Skeletal muscle satellite cell (primary cell): ENCODE measurements around the gene CELF4.
A peak's percentile ranks its signal among the peaks of the same experiment; 100 is the strongest.

ENCODE experiments used
- H3K27me3 ChIP-seq: 2 replicates; pipeline ENCODE4 v1.7.0; 2013; ENCODE audit warnings: low read length; ENCODE audit not compliant: control insufficient read depth, insufficient read depth
- H3K36me3 ChIP-seq: 2 replicates; pipeline ENCODE4 v1.7.0; 2013; ENCODE audit warnings: mild to moderate bottlenecking, control low read depth, low read length; ENCODE audit not compliant: insufficient read depth
- H3K4me1 ChIP-seq: 2 replicates; pipeline ENCODE4 v1.7.0; 2013; ENCODE audit warnings: low read length; ENCODE audit not compliant: control insufficient read depth, insufficient read depth
- H3K4me2 ChIP-seq: 2 replicates; pipeline ENCODE4 v1.7.0; 2013; ENCODE audit warnings: mild to moderate bottlenecking, low read length
- H3K4me3 ChIP-seq: 2 replicates; pipeline ENCODE4 v1.7.0; 2013; ENCODE audit warnings: low read length
- H3K9ac ChIP-seq: 2 replicates; pipeline ENCODE4 v1.7.0; 2013; ENCODE audit warnings: mild to moderate bottlenecking, low read depth, low read length, moderate library complexity
- H3K9me3 ChIP-seq: replicated peaks from 2 replicates; pipeline ENCODE4 v1.7.0; 2013; ENCODE audit warnings: mild to moderate bottlenecking, control low read depth, low read length

CELF4 gene

DNA sequence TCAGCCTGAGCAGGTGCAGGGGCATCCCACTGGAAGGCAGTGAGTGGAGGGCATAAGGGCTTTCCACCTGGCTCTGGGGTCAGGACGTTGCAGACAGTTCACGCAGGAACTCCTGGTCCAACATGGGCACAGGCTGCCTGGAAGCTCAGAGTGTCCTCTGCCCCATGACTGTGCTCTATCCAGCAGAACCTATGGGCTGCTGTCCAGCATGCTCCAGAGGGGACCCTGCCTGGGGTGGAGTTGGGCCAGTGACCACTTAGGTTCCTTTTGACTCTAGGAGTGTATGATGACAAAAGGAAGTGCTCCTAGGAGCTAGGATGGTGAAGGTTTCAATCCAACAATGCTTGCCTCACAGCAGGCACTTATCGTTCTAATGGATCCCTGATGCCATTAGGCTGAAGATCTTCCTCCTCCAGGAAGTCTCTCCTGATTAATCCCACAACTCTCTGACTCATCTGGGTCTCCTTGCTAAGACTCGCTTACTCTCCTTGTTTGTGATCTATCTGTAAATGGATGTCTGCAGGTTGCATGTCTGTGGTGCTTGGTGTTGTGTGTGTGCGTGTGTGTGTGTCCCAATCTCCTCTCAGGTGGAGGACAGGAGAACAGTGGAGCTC, 224.0 kb downstream of the CELF4 start:
- Histone ChIP-seq H3K4me2 (no peak overlapping the region), H3K4me3 (no peak overlapping the region), H3K27me3 (peaks cover 36% of the 10 kb centered on the region), H3K9ac (no peak overlapping the region), H3K4me1 (no peaks in the 10 kb centered on the region), H3K36me3 (no peaks in the 10 kb centered on the region), H3K9me3 (no peaks in the 10 kb centered on the region)

DNA sequence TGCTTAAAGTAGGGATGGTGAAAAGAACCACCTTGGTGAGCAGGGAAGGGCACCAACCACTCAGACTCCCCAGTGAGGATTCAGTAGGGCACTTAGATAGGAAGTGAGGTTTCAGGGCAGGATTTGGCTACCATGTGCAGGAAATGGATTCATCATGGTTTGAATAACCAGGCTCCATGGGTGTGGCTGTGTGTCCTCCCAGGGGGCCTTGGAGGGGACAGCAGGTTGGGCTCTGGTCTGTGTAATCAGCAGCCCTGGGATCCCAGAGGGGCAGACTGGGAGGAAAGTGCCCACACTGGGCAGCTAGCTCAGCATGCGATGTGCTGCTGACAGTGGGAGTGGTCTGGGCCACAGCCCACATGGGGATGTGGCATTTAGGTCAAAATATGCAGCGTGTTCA, 224.6 kb downstream of the CELF4 start:
- Histone ChIP-seq H3K4me2 (no peak overlapping the region), H3K9me3 (no peaks in the 10 kb centered on the region), H3K4me1 (no peaks in the 10 kb centered on the region), H3K4me3 (no peak overlapping the region), H3K27me3 (peaks cover 30% of the 10 kb centered on the region), H3K9ac (no peak overlapping the region), H3K36me3 (no peaks in the 10 kb centered on the region)

GRCh38 chr18:37339701-37340215, 225.8 kb downstream of the CELF4 start:
- Histone ChIP-seq H3K36me3 (no peaks in the 10 kb centered on the region), H3K9ac (no peak overlapping the region), H3K4me3 (no peak overlapping the region), H3K9me3 (no peaks in the 10 kb centered on the region), H3K27me3 (peaks cover 25% of the 10 kb centered on the region), H3K4me1 (peaks cover 4% of the 10 kb centered on the region), H3K4me2 (no peak overlapping the region)

- Histone ChIP-seq H3K4me1 (peaks cover 10% of the 10 kb centered on the region), H3K4me2 (no peak overlapping the region), H3K36me3 (no peaks in the 10 kb centered on the region), H3K9me3 (no peaks in the 10 kb centered on the region), H3K4me3 (no peak overlapping the region), H3K27me3 (peaks cover 10% of the 10 kb centered on the region), H3K9ac (no peak overlapping the region)
Observed at GRCh38 chr18:37336568-37337285, 228.9 kb downstream of the CELF4 start.

DNA sequence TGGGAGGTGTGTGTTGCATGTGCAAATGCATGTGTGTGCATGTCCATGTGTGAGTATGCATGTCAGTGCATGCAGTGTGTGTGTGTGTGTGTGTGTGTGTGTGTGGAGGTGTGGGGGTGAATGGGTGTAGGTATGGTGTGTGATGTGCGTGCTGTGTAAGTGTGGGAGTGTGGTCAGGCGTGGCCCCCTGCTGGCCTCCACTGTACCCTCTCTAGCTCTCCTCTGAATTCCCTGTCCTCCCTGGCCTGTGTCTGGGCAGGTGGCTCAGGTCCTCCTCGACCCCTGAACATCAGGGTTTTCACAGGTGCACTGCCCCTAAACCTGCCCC, 230.2 kb downstream of the CELF4 start:
- Histone ChIP-seq H3K9ac (no peak overlapping the region), H3K4me2 (no peak overlapping the region), H3K9me3 (no peaks in the 10 kb centered on the region), H3K4me1 (peaks cover 10% of the 10 kb centered on the region), H3K4me3 (no peak overlapping the region), H3K27me3 (peaks cover 12% of the 10 kb centered on the region), H3K36me3 (no peaks in the 10 kb centered on the region)

GRCh38 chr18:37334631-37335408, 230.8 kb downstream of the CELF4 start:
- Histone ChIP-seq H3K9me3 (no peaks in the 10 kb centered on the region), H3K9ac (no peak overlapping the region), H3K27me3 (peaks cover 10% of the 10 kb centered on the region), H3K4me2 (peak overlapping the region; percentile 38), H3K36me3 (no peaks in the 10 kb centered on the region), H3K4me3 (no peak overlapping the region), H3K4me1 (peaks cover 10% of the 10 kb centered on the region)

GRCh38 chr18:37332628-37333420, 232.8 kb downstream of the CELF4 start:
- Histone ChIP-seq H3K36me3 (no peaks in the 10 kb centered on the region), H3K4me2 (no peak overlapping the region), H3K27me3 (peaks cover 17% of the 10 kb centered on the region), H3K4me3 (no peak overlapping the region), H3K9me3 (no peaks in the 10 kb centered on the region), H3K9ac (no peak overlapping the region), H3K4me1 (peaks cover 10% of the 10 kb centered on the region)

GRCh38 chr18:37332219-37332618, 233.4 kb downstream of the CELF4 start:
- Histone ChIP-seq H3K4me3 (no peak overlapping the region), H3K27me3 (peaks cover 20% of the 10 kb centered on the region), H3K4me2 (no peak overlapping the region), H3K4me1 (peaks cover 10% of the 10 kb centered on the region), H3K9me3 (no peaks in the 10 kb centered on the region), H3K9ac (no peak overlapping the region), H3K36me3 (no peaks in the 10 kb centered on the region)

GRCh38 chr18:37330173-37330572, 235.4 kb downstream of the CELF4 start:
- peaks cover 33% of the 10 kb centered on the region for H3K27me3 ChIP-seq
- no peaks in the 10 kb centered on the region for H3K9me3 ChIP-seq
- H3K4me1 ChIP-seq, result peaks cover 9% of the 10 kb centered on the region

DNA sequence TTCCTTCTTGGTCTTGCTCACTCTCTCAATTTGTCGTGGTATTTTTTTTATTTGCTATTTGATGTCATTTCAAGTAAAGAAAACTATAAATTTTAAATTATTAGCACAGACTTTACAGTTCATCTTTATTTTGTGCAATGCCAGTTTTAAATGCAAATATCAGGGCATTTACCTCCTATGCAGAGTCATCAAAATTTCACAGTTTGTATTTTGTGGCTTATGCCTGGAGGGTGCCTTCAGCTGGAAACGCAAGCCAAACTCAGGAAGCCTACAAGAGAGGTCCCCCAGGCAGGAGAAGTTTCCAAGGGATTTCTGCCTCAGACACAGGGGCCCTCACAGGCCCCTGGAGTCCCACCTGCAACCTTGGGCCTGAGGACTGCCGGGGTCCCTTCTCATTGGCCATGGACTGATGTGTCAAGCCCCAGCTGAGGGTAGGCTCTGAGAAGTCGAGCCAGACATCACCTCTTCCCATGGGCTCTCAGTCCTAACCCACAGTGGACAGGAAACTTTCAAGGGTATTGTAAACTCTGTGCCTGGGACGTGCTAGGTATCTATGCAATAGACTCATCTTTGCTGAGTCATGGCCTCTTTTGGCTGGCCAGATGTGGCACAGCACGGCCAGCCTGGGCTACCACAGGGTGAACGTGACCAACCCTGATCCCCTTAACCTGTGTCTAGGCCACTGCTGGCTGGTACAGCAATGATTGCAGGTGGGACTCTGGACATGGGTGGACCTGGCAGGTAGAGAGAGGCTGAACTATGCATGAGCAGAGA, 236.5 kb downstream of the CELF4 start:
- Histone ChIP-seq H3K9me3 (no peaks in the 10 kb centered on the region), H3K4me3 (no peak overlapping the region), H3K9ac (no peak overlapping the region), H3K36me3 (no peaks in the 10 kb centered on the region), H3K4me2 (no peak overlapping the region), H3K27me3 (peaks cover 43% of the 10 kb centered on the region), H3K4me1 (peaks cover under 1% of the 10 kb centered on the region)

More at GRCh38 chr18:37330173-37330572, 235.4 kb downstream of the CELF4 start:
- H3K36me3 ChIP-seq, result no peaks in the 10 kb centered on the region
- H3K4me2 ChIP-seq, result no peak overlapping the region
- H3K9ac ChIP-seq, result no peak overlapping the region
- H3K4me3 ChIP-seq, result no peak overlapping the region
